Keratinocyte (primary cell): ENCODE measurements around the gene CCNG2. TPM values are rescaled to one million over a fixed set of nuclear protein-coding genes. Genes with fewer than 3 reads are reported as not detected.

ENCODE experiments used
- DNase-seq: peaks from one replicate; pipeline ENCODE4 v3.0.0-alpha.2; 2011; ENCODE audit warnings: low read depth, missing footprints, low spot score
- FAIRE-seq: peaks from 2 replicates; lab custom pipeline; 2011; peaks lifted over from hg19 to GRCh38; lab: Jason Lieb, UNC
- H2AFZ ChIP-seq: 2 replicates; pipeline ENCODE4 v1.6.0; 2012; ENCODE audit warnings: low read length, control low read depth, inconsistent platforms; ENCODE audit not compliant: control insufficient read depth
- H3K27ac ChIP-seq: 2 replicates; pipeline ENCODE4 v1.5.1; 2011; ENCODE audit warnings: low read length; ENCODE audit not compliant: control insufficient read depth, insufficient read depth
- H3K27me3 ChIP-seq: 3 replicates; pipeline ENCODE4 v1.6.0; 2011; ENCODE audit warnings: low read length; ENCODE audit not compliant: control insufficient read depth, insufficient read depth; ENCODE audit errors: extremely low read depth
- H3K36me3 ChIP-seq, 2 experiments: 2 replicates in 1 of 2; 3 replicates in 1 of 2; pipeline ENCODE4 v1.5.1; 2011; ENCODE audit warnings: low read length in 2 of 2, mild to moderate bottlenecking in 1 of 2; ENCODE audit not compliant: control insufficient read depth in 2 of 2, insufficient read depth in 2 of 2; ENCODE audit errors: extremely low read depth in 1 of 2
- H3K4me1 ChIP-seq: 3 replicates; pipeline ENCODE4 v1.5.1; 2011; ENCODE audit warnings: low read length; ENCODE audit not compliant: control insufficient read depth, insufficient read depth; ENCODE audit errors: extremely low read depth
- H3K4me2 ChIP-seq: 3 replicates; pipeline ENCODE4 v1.6.0; 2011; ENCODE audit warnings: low read depth, low read length; ENCODE audit not compliant: control insufficient read depth, insufficient read depth; ENCODE audit errors: extremely low read depth
- H3K4me3 ChIP-seq, 3 experiments: fragments of 200-600 bp in 1 of 3; sonication (generic) in 1 of 3; 2 replicates in 2 of 3; 3 replicates in 1 of 3; pipeline ENCODE4 v1.5.1; 2011 to 2016; ENCODE audit warnings: low read length in 3 of 3, mild to moderate bottlenecking in 3 of 3, control low read depth in 2 of 3, inconsistent platforms in 1 of 3, low read depth in 1 of 3, mixed read lengths in 1 of 3, mixed run types in 1 of 3, moderate library complexity in 1 of 3; ENCODE audit not compliant: control insufficient read depth in 2 of 3, insufficient read depth in 2 of 3; ENCODE audit errors: extremely low read depth in 1 of 3
- H3K79me2 ChIP-seq: 2 replicates; pipeline ENCODE4 v1.6.0; 2012; ENCODE audit warnings: low read length; ENCODE audit not compliant: control insufficient read depth, insufficient read depth
- H3K9ac ChIP-seq: 3 replicates; pipeline ENCODE4 v1.6.0; 2011; ENCODE audit warnings: low read length; ENCODE audit not compliant: control insufficient read depth, insufficient read depth; ENCODE audit errors: extremely low read depth
- H3K9me1 ChIP-seq: 3 replicates; pipeline ENCODE4 v1.6.0; 2011; ENCODE audit warnings: low read length; ENCODE audit not compliant: control insufficient read depth, insufficient read depth; ENCODE audit errors: extremely low read depth
- H3K9me3 ChIP-seq: 2 replicates; pipeline ENCODE4 v1.5.1; 2012; ENCODE audit warnings: low read depth, low read length; ENCODE audit not compliant: control insufficient read depth
- H4K20me1 ChIP-seq: 3 replicates; pipeline ENCODE4 v1.6.0; 2011; ENCODE audit warnings: low read length; ENCODE audit not compliant: control insufficient read depth, insufficient read depth; ENCODE audit errors: extremely low read depth
- CTCF ChIP-seq, 3 experiments: IDR thresholded peaks in 1 of 3; conservative IDR thresholded peaks in 1 of 3; optimal IDR thresholded peaks in 1 of 3; 2 replicates in 2 of 3; 3 replicates in 1 of 3; pipeline versions ENCODE3 to v1.5.1; 2011; ENCODE audit warnings: low read length in 3 of 3, mild to moderate bottlenecking in 3 of 3, moderate library complexity in 2 of 3, control low read depth in 1 of 3, inconsistent platforms in 1 of 3; ENCODE audit not compliant: insufficient read depth in 2 of 3; ENCODE audit errors: extremely low read depth in 1 of 3
- EZH2 ChIP-seq: IDR thresholded peaks from one replicate; pipeline ENCODE4 v1.6.1; 2012; ENCODE audit warnings: inconsistent platforms, mild to moderate bottlenecking, low read length, moderate library complexity
- dilution Hi-C: fragments of 300-500 bp; cut with MboI; formaldehyde crosslinking; loops from one replicate; pipeline ENCODE4 v1.7.0; 2020; ENCODE audit warnings: low sequenced_read_pairs; ENCODE audit not compliant: extremely low pct_ligation_motif_present
- polyA plus RNA-seq, 5 experiments: library from polyadenylated mRNA; depleted of rRNA in 3 of 5; stranded (reverse) in 3 of 5; stranded (forward) in 1 of 5; unstranded in 1 of 5; fragments of >200 nt; gene quantifications; 1 replicate in 1 of 5; 2 replicates in 3 of 5; 3 replicates in 1 of 5; pipeline versions ENCODE4 v1.2.1 to v1.2.3, GENCODE V29; 2011 to 2012; ENCODE audit warnings: missing spikeins in 2 of 5, low read depth in 1 of 5, low replicate concordance in 1 of 5

CCNG2 gene
- polyA plus RNA-seq, 1 donor (not counting 4 experiments of a cell fraction or from before 2014, with no cell fraction given), result 96.9 TPM

- peak; percentile 5 for FAIRE-seq
- TF ChIP-seq EZH2 (no peak), CTCF (optimal IDR thresholded peaks at IDR 0.05 in 1 of 3, IDR thresholded peaks at IDR 0.05 in 1 of 3, conservative IDR thresholded peaks at IDR 0.05 in 1 of 3; ENCODE audit: extremely low read depth in 1 of 3, insufficient read depth in 2 of 3, low read length in 3 of 3) (no peak)
- Histone ChIP-seq H3K36me3 (no peaks in the 10 kb centered on the region), H3K4me2 (no peak overlapping the region), H3K27ac (no peak overlapping the region), H2AFZ (no peak overlapping the region), H3K9ac (no peak overlapping the region), H3K9me1 (no peaks in the 10 kb centered on the region), H3K4me3 (no peak overlapping the region), H3K9me3 (no peaks in the 10 kb centered on the region), H4K20me1 (no peaks in the 10 kb centered on the region), H3K79me2 (no peaks in the 10 kb centered on the region), H3K4me1 (peaks cover 9% of the 10 kb centered on the region), H3K27me3 (no peaks in the 10 kb centered on the region)
- dilution Hi-C loops, result no loop called here
- no peak for DNase-seq
Measured at GRCh38 chr4:77181720-77182119, 24.7 kb downstream of the CCNG2 start.

- no peak overlapping the region for H3K9ac ChIP-seq
- H3K4me2 ChIP-seq, result no peak overlapping the region
- no peaks in the 10 kb centered on the region for H3K9me3 ChIP-seq
- no peaks in the 10 kb centered on the region for H3K27me3 ChIP-seq
- no peaks in the 10 kb centered on the region for H3K36me3 ChIP-seq
- H3K4me3 ChIP-seq, result no peak overlapping the region
- FAIRE-seq (no peak), DNase-seq (no peak)
- H3K27ac ChIP-seq, result no peak overlapping the region
- H3K79me2 ChIP-seq, result no peaks in the 10 kb centered on the region
- H3K9me1 ChIP-seq, result no peaks in the 10 kb centered on the region
- no peaks in the 10 kb centered on the region for H3K4me1 ChIP-seq
- dilution Hi-C loops, result no loop called here
- H4K20me1 ChIP-seq, result no peaks in the 10 kb centered on the region
- H2AFZ ChIP-seq, result no peak overlapping the region
- TF ChIP-seq CTCF (optimal IDR thresholded peaks at IDR 0.05 in 1 of 3, IDR thresholded peaks at IDR 0.05 in 1 of 3, conservative IDR thresholded peaks at IDR 0.05 in 1 of 3; ENCODE audit: extremely low read depth in 1 of 3, insufficient read depth in 2 of 3, low read length in 3 of 3) (no peak), EZH2 (no peak)
Measured at GRCh38 chr4:77183777-77184420, 26.9 kb downstream of the CCNG2 start.
